ENCODE data around the gene EML4.

EML4 gene

GRCh38 chr2:42187886-42188285 lies 18.7 kb downstream of the EML4 start:
- no peaks in the 10 kb centered on the region for H3K27me3 ChIP-seq (ENCODE audit: insufficient read depth, low read depth, severe bottlenecking)
- TF ChIP-seq CTCF (IDR thresholded peaks at IDR 0.05; ENCODE audit: low read depth, low read length) = no peak
- no peak for DNase-seq
- H3K27ac ChIP-seq = no peak overlapping the region
- no peaks in the 10 kb centered on the region for H3K36me3 ChIP-seq
- H3K9me3 ChIP-seq (ENCODE audit: severe bottlenecking) = no peaks in the 10 kb centered on the region
- H3K4me3 ChIP-seq (ENCODE audit: low read depth, low read length) = no peak overlapping the region

- Histone ChIP-seq H3K9me3 (ENCODE audit: severe bottlenecking) (no peaks in the 10 kb centered on the region), H3K4me3 (ENCODE audit: low read depth, low read length) (no peak overlapping the region), H3K36me3 (no peaks in the 10 kb centered on the region), H3K27ac (no peak overlapping the region), H3K27me3 (ENCODE audit: insufficient read depth, low read depth, severe bottlenecking) (no peaks in the 10 kb centered on the region)
- TF ChIP-seq CTCF (IDR thresholded peaks at IDR 0.05; ENCODE audit: low read depth, low read length) = no peak
- DNase-seq = no peak
Observed at GRCh38 chr2:42189235-42189566, 20.0 kb downstream of the EML4 start.

GRCh38 chr2:42190191-42190590 lies 21.0 kb downstream of the EML4 start:
- Histone ChIP-seq H3K27ac (no peak overlapping the region), H3K9me3 (ENCODE audit: severe bottlenecking) (no peaks in the 10 kb centered on the region), H3K4me3 (ENCODE audit: low read depth, low read length) (no peak overlapping the region), H3K27me3 (ENCODE audit: insufficient read depth, low read depth, severe bottlenecking) (no peaks in the 10 kb centered on the region), H3K36me3 (no peaks in the 10 kb centered on the region)
- DNase-seq = no peak
- no peak for TF ChIP-seq CTCF (IDR thresholded peaks at IDR 0.05; ENCODE audit: low read depth, low read length)

GRCh38 chr2:42191285-42192009 lies 22.3 kb downstream of the EML4 start:
- H3K9me3 ChIP-seq (ENCODE audit: severe bottlenecking) = no peaks in the 10 kb centered on the region
- H3K27me3 ChIP-seq (ENCODE audit: insufficient read depth, low read depth, severe bottlenecking) = no peaks in the 10 kb centered on the region
- H3K4me3 ChIP-seq (ENCODE audit: low read depth, low read length) = no peak overlapping the region
- no peak overlapping the region for H3K27ac ChIP-seq
- no peak for TF ChIP-seq CTCF (IDR thresholded peaks at IDR 0.05; ENCODE audit: low read depth, low read length)
- no peaks in the 10 kb centered on the region for H3K36me3 ChIP-seq
- no peak for DNase-seq

- H3K27ac ChIP-seq = no peak overlapping the region
- H3K36me3 ChIP-seq = no peaks in the 10 kb centered on the region
- no peak overlapping the region for H3K4me3 ChIP-seq (ENCODE audit: low read depth, low read length)
- H3K27me3 ChIP-seq (ENCODE audit: insufficient read depth, low read depth, severe bottlenecking) = no peaks in the 10 kb centered on the region
- no peaks in the 10 kb centered on the region for H3K9me3 ChIP-seq (ENCODE audit: severe bottlenecking)
- no peak for DNase-seq
- no peak for TF ChIP-seq CTCF (IDR thresholded peaks at IDR 0.05; ENCODE audit: low read depth, low read length)
Observed at GRCh38 chr2:42192010-42192373, 22.8 kb downstream of the EML4 start.
